Panc1 (cell line): Measurements from ENCODE around the gene WDR73.

ENCODE experiments used
- CTCF ChIP-seq: fragments of 450-650 bp; IDR thresholded peaks from 2 replicates; pipeline ENCODE4 v1.5.1; 2017; ENCODE audit warnings: mild to moderate bottlenecking
- POLR2AphosphoS5 ChIP-seq: IDR thresholded peaks from 2 replicates; pipeline ENCODE4 v1.6.1; 2012; ENCODE audit warnings: mild to moderate bottlenecking, low read depth, low read length, moderate library complexity
- REST ChIP-seq, 2 experiments: IDR thresholded peaks; 2 replicates each; pipeline ENCODE4 v1.6.1; 2011 to 2012; ENCODE audit warnings: low read depth in 2 of 2, control low read depth in 1 of 2, low read length in 1 of 2, mild to moderate bottlenecking in 1 of 2, moderate library complexity in 1 of 2; ENCODE audit not compliant: insufficient read depth in 1 of 2

DNA sequence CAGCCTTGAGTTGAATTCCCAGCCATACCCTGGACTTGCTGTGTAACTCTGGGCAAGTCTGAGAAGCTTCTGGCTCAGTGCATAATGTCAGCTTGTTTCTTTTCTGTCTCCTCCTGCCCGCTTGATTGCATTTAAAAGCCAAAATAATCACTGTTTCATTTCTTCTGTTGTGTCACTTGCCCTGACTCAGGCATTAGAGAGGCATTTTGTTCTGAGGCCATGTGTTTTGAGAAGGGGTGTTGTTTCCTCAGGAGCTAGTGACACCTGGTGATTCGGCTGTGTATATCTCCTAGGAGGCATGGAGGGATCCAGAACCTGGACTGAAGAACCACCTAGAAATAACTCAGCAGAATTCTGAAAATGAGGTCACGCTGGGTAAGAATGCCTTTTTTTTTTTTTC is 16.0 kb downstream of the WDR73 start:
- TF ChIP-seq CTCF: no peak; the same call in 1 of the 2 replicates
- TF ChIP-seq POLR2AphosphoS5: peak; percentile 42; the same call in 1 of the 2 replicates
- no peak for TF ChIP-seq REST (IDR thresholded peaks at IDR 0.05; ENCODE audit: insufficient read depth in 1 of 2, low read depth in 2 of 2, low read length in 1 of 2)
